Fibroblast of pulmonary artery (primary cell): Measurements from ENCODE around the gene CD160.
A peak's percentile ranks its signal among the peaks of the same experiment; 100 is the strongest.
"Not testable (repeated sequence)": the region's sequence is repeated elsewhere in the genome, so short reads cannot be mapped to it uniquely, and the experiment has no call there.

Source experiments
- DNase-seq: peaks from one replicate; pipeline ENCODE4 v3.0.0-alpha.2; 2010; ENCODE audit warnings: low read depth
- H3K4me3 ChIP-seq: replicated peaks from 2 replicates; pipeline ENCODE4 v1.5.1; 2011; ENCODE audit warnings: low read depth, mild to moderate bottlenecking, control low read depth, low read length, moderate library complexity
- CTCF ChIP-seq: IDR thresholded peaks from 2 replicates; pipeline ENCODE4 v1.5.1; 2011; ENCODE audit warnings: mild to moderate bottlenecking, control low read depth, low read length, inconsistent platforms; ENCODE audit errors: missing control alignments

CD160 gene

DNA sequence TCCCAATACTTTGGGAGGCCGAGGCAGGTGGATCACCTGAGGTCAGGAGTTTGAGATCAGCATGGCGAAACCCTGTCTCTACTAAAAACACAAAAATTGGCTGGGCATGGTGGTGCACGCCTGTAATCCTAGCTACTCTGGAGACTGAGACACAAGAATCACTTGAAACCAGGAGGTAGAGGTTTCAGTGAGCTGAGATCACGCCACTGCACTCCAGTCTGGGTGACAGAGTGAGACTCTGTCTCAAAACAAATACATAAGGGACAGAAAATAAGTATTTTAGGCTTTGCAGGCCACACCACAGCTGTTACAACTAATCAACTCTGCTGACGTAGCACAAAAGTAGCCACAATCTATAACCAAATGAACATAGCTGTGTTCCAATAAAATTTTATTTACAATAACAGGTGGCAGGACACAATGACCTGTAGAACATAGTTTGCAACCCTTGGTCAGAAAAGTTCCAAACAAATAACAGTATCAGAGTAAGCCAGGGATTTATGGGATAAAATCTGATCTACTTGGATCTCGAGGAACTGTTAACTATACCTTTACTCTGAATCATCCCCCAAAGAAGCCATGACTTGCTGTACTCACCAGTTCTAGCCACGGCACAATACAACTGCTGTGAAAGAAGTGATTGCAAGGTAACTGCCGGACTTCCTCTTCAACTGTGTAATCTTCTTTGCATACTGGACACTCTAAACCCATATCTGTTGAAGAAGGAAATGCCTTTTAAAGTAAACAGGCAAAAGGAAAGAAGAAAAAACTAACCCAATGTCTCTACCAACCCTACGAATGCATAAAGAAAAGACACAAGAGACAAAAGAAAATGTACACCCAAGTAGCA, 28.3 kb downstream of the CD160 start:
- no peak for TF ChIP-seq CTCF
- no peak overlapping the region for H3K4me3 ChIP-seq
- DNase-seq, result no peak

DNA sequence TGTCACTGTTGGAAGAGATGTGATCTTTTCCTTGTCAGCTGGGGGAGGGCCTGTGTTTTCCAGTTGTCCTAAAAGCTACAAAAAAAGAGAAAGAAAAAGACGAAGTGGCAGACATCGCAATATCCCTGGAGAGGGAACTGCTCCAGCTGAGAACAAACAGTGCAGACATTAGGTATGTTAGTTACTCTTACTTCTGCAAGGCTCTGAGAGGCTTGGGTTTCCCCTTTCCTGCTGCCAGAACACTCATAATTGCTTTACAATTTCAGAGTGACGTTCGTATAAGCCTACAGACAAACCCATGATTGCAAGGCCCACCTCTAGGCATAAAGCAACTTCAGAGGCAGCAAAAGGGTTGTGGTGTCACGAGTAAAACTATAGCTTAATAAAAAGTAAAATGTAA, 31.1 kb downstream of the CD160 start:
- no peak overlapping the region for H3K4me3 ChIP-seq
- DNase-seq, result no peak
- no peak for TF ChIP-seq CTCF

GRCh38 chr1:145751491-145752037, 32.3 kb downstream of the CD160 start:
- no peak for TF ChIP-seq CTCF
- H3K4me3 ChIP-seq, result no peak overlapping the region
- peak; percentile 83 for DNase-seq

DNA sequence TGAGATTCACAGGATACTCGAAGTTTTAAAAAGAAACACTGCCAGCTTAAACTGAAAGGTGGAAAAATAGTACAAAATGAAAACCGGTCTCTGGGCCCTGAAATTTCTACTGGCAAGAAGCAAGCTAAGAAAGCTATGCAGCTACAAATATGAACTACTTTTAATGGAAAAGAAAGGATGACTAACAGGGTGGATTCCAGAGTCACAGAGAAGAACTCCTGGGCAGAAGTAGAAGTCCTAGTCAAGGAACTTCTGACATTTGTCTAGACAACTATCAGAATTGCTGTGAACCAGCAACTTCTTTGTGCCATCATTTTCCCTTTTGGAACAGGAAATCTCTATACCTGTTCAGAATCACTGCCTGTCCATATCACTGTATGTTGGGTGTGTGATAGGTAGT, 38.1 kb downstream of the CD160 start:
- DNase-seq, result no peak
- no peak for TF ChIP-seq CTCF
- H3K4me3 ChIP-seq, result no peak overlapping the region

- H3K4me3 ChIP-seq, result no peak overlapping the region
- no peak for DNase-seq
- no peak for TF ChIP-seq CTCF
These were observed 38.8 kb downstream of the CD160 start for GRCh38 chr1:145758116-145758515.

- TF ChIP-seq CTCF, result no peak
- H3K4me3 ChIP-seq, result no peak overlapping the region
- DNase-seq, result no peak
These were observed 39.3 kb downstream of the CD160 start for GRCh38 chr1:145758575-145758974.

DNA sequence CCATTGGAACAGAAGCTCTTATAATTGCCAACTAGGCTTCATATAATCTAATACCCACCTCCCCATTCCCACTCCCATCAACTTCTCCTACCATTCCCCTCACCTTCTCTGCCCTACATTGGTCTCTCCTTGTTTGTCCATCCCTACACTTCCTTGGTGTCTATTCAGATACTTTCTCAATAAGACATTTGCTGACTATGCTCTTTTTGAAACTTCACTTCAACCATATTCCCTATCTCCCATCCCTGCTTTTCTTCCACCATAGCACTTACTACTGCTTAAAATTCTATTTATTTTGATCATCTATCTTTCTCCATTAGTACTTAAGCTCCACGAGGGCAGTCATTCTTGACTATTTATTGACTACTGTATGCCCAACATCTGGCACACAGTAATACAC, 40.4 kb downstream of the CD160 start:
- no peak for TF ChIP-seq CTCF
- no peak overlapping the region for H3K4me3 ChIP-seq
- no peak for DNase-seq

DNA sequence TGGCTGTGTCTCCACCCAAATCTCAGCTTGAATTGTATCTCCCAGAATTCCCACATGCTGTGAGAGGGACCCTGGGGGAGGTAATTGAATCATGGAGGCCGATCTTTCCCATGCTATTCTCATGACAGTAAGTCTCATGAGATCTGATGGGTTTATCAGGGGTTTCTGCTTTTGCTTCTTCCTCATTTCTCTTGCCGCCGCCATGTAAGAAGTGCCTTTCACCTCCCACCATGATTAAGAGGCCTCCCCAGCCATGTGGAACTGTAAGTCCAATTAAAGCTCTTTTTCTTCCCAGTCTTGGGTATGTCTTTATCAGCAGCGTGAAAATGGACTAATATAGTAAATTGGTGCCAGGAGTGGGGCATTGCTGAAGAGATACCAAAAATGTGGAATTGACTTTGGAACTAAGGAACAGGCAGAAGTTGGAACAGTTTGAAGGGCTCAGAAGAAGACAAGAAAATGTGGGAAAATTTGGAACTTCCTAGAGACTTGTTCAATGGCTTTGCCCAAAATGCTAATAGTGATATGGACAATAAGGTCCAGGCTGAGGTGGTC, 41.2 kb downstream of the CD160 start:
- not testable (repeated sequence) for DNase-seq

DNA sequence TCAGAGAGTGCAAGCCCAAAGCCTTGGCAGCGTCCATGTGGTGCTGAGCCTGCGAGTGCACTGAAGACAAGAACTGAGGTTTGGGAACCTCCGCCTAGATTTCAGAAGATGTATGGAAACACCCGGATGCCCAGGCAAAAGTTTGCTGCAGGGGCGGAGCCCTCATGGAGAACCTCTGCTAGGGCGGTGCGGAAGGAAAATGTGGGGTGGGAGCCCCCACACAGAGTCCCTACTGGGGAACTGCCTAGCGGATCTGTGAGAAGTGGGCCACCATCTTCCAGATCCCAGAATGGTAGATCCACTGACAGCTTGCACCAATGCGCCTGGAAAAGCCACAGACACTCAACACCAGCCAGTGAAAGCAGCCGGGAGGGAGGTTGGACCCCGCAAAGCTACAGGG, 42.2 kb downstream of the CD160 start:
- DNase-seq, H3K4me3 ChIP-seq: not testable (repeated sequence)

More for the DNA sequence above, 41.2 kb downstream of the CD160 start:
- H3K4me3 ChIP-seq, result not testable (repeated sequence)

- H3K4me3 ChIP-seq, DNase-seq: not testable (repeated sequence)
These were observed 42.7 kb downstream of the CD160 start for GRCh38 chr1:145762001-145762400.
